HUES6 (cell line): ENCODE results near the gene MTCL1.

ENCODE experiments used
- H3K27ac ChIP-seq: 2 replicates; pipeline ENCODE4 v1.7.0; 2013; ENCODE audit warnings: low read depth, mild to moderate bottlenecking, low read length, inconsistent platforms
- H3K27me3 ChIP-seq: 2 replicates; pipeline ENCODE4 v1.6.1; 2013; ENCODE audit warnings: low read length; ENCODE audit not compliant: control insufficient read depth, insufficient read depth
- H3K36me3 ChIP-seq: 2 replicates; pipeline ENCODE4 v1.6.1; 2013; ENCODE audit warnings: low read length; ENCODE audit not compliant: control insufficient read depth, insufficient read depth
- H3K4me1 ChIP-seq: 2 replicates; pipeline ENCODE4 v1.6.1; 2013; ENCODE audit warnings: low read length; ENCODE audit not compliant: control insufficient read depth, insufficient read depth
- H3K4me3 ChIP-seq: 2 replicates; pipeline ENCODE4 v1.5.1; 2013; ENCODE audit warnings: low read depth, low read length
- H3K9ac ChIP-seq: one replicate; pipeline ENCODE4 v1.6.1; 2013; ENCODE audit warnings: mild to moderate bottlenecking, low read length
- H3K9me3 ChIP-seq: 2 replicates; pipeline ENCODE4 v1.6.1; 2013; ENCODE audit warnings: low read depth, low read length; ENCODE audit not compliant: control insufficient read depth, insufficient read depth

MTCL1 gene

DNA sequence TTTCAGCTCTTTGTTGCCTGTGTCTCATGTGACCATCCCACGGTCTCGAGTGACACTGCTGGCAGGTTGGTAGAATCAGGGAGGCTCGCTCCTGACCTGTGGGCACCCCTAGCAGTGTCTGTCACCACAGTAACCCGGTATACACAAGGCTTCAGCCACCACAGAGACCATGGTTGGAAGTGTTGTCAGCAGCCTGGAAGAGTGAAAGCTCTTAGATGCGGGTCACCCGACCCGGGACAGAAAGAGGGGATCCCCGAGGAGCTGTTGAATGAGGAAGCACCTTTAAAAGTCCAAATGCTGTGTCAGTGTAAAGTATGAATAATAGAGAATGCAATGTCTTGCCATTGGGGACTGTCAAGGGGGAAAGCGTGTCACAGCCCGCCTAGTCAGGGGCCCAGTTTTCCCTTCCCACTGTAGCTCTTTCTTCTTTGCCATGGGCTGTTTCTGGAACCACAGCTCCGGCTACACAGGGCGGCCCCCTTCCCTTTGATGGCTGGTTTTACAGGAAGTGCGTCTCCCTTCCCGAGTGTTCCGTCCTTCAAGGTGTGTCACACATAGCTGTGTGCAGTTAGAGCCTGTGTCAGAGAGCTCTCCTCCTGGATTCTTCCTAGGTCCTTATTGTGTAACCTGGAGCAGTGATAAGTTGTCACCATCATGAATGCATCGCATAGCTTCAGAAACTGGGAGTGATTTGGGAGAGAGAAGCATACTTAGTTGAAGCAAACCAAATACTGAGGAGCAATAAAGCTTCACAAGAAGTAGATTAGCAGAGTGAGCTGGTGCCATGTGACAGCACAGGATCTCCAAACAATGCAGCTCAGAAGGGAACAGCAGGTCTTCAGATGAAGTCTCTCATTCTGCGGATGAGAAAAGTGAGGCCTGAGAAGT is 81.4 kb downstream of the MTCL1 start:
- H3K36me3 ChIP-seq: peaks cover 63% of the 10 kb centered on the region

DNA sequence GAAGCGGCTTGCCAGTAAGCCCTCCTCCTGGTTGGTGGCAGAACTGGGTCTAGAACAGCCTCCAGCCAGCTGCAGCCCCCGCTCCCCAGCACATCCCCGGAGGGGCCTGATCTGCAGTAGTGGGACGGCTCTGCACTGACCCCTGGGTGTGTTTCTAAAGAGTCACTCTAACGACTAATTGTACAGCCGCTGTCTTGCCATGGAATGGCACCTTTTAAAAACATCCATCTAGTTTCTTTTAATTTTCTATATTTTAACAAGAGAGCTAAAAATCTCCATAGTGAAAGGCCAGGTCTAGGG is 82.0 kb downstream of the MTCL1 start:
- Histone ChIP-seq H3K4me1 (peaks cover 14% of the 10 kb centered on the region), H3K9me3 (no peaks in the 10 kb centered on the region), H3K4me3 (no peak overlapping the region), H3K27ac (no peak overlapping the region), H3K27me3 (no peaks in the 10 kb centered on the region), H3K36me3 (peaks cover 61% of the 10 kb centered on the region), H3K9ac (no peak overlapping the region)

More for the DNA sequence above, 81.4 kb downstream of the MTCL1 start:
- Histone ChIP-seq H3K4me3 (no peak overlapping the region), H3K27me3 (no peaks in the 10 kb centered on the region), H3K27ac (no peak overlapping the region), H3K4me1 (peaks cover 14% of the 10 kb centered on the region), H3K9me3 (no peaks in the 10 kb centered on the region), H3K9ac (no peak overlapping the region)

DNA sequence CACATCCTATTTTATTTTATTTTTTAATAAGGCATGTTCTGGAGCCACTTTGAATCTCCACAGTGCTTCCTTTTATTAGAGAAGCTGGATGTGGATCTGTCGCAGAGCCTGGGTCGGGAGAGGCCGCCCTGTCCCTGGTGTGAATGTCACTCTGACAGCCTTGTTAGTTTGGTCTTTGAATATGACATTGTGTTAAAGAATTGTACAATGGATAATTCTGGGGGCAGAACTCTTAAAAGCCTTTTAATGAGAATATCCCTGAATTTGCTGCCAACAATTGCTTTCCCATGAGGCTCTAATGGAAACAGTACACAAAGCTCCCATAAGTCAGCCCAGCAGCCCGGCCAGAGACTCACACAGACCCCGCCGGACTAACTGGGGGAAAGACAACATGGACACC is 82.4 kb downstream of the MTCL1 start:
- Histone ChIP-seq H3K36me3 (peaks cover 57% of the 10 kb centered on the region), H3K4me3 (no peak overlapping the region), H3K9ac (no peak overlapping the region), H3K4me1 (peaks cover 17% of the 10 kb centered on the region), H3K9me3 (no peaks in the 10 kb centered on the region), H3K27me3 (no peaks in the 10 kb centered on the region), H3K27ac (no peak overlapping the region)

DNA sequence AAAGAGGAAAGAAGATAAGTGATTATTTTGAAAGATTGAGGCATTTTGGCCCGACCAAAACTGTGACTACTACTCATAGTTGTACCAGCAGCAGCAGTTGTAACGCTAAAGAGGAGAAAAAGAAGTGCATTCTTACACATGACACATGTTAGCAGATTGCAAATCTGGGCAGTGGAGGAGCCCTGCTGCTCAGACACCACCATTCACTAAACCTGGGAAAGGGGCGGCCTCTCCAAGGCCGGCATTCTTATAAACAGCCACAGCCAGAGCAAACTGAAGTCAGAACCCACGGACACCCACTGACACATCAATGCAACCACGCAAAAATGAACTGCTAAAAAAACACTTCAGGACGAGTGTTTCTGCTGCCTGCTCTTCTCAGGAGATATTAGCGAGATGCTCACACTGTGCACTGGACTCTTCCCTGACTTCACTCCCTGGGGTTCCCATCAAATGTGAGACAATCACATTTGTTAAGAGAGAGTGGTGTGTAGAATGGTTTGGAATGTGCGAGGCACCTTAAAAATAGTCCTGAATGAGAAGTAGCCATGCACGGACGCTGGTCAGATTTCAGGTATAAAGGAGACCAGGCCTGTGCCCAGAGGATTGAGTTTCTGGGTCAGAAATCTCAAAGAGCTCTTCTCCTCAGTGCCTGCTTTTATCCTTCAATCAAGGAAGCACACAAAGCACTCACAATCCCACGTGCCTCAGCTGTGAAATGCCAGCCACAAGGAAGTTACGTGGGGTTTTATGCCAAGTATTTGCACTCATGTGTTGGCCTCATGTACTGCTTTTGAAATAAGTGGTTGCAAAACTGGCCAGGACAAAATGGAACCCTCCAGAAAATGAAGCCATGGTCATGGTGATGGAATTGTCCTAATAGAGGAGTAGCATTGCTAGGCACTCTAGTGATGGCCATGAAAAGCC is 83.4 kb downstream of the MTCL1 start:
- Histone ChIP-seq H3K4me3 (no peak overlapping the region), H3K9ac (no peak overlapping the region), H3K27me3 (no peaks in the 10 kb centered on the region), H3K4me1 (peaks cover 27% of the 10 kb centered on the region), H3K27ac (no peak overlapping the region), H3K9me3 (no peaks in the 10 kb centered on the region), H3K36me3 (peaks cover 54% of the 10 kb centered on the region)

DNA sequence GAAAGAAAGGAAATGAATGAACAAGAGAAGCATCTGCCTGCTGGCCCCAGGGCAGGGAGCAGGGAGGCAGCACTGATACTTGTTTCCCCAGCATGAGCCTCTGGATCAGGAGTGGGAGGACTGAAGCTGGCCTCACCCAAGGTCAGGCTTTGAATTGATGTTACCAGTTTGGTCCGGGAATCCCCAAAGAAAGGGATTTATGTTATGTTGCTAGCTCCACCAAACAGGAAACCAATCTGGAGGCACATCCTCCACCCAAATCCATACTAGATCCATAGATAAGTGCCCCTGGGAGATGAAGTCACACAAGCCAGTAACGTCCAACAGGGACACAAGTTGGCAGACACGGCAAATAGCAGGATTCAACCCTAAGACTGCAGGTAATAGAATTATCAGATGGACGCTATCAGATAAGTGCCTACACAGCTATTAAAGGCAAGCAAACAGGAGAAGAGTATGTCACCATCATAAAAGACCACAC is 85.9 kb downstream of the MTCL1 start:
- H3K9me3 ChIP-seq: no peaks in the 10 kb centered on the region
- no peak overlapping the region for H3K4me3 ChIP-seq
- no peaks in the 10 kb centered on the region for H3K27me3 ChIP-seq
- H3K36me3 ChIP-seq: peaks cover 36% of the 10 kb centered on the region
- no peak overlapping the region for H3K27ac ChIP-seq
- peaks cover 51% of the 10 kb centered on the region for H3K4me1 ChIP-seq
- H3K9ac ChIP-seq: no peak overlapping the region

DNA sequence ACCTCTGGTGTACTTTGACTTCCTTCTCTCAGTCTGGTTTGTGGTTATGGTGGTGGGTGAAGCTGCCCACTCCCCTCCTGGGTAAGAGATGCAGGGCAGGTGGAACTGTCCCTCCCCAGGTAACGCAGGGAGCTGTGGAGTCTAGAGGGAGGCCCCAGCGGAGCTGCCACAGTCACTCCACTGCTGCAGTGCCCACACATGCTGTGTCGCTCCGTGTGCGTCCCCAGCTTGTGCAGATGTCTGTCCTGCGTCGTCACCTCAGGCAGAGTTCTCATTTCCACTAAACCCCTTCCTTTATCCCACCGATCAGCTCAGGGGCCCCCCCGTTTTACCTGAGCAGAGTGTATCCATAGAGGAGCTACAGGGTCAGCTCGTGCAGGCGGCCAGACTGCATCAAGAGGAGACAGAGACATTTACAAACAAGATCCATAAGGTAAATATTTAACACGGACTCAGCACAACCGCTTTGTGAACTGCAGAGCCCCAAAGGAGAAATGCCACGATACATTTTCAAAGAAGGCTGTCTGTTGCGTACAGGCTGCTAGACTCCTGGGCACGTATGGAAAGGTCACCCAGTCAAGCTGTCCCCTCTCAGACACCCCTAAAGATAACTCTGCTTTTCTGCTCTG is 87.4 kb downstream of the MTCL1 start:
- H3K36me3 ChIP-seq: peaks cover 33% of the 10 kb centered on the region
- H3K4me1 ChIP-seq: peaks cover 46% of the 10 kb centered on the region
- H3K9me3 ChIP-seq: no peaks in the 10 kb centered on the region
- no peak overlapping the region for H3K4me3 ChIP-seq
- H3K27ac ChIP-seq: peak overlapping the region; percentile 32; the same call in 1 of the 2 replicates
- H3K27me3 ChIP-seq: no peaks in the 10 kb centered on the region
- no peak overlapping the region for H3K9ac ChIP-seq

DNA sequence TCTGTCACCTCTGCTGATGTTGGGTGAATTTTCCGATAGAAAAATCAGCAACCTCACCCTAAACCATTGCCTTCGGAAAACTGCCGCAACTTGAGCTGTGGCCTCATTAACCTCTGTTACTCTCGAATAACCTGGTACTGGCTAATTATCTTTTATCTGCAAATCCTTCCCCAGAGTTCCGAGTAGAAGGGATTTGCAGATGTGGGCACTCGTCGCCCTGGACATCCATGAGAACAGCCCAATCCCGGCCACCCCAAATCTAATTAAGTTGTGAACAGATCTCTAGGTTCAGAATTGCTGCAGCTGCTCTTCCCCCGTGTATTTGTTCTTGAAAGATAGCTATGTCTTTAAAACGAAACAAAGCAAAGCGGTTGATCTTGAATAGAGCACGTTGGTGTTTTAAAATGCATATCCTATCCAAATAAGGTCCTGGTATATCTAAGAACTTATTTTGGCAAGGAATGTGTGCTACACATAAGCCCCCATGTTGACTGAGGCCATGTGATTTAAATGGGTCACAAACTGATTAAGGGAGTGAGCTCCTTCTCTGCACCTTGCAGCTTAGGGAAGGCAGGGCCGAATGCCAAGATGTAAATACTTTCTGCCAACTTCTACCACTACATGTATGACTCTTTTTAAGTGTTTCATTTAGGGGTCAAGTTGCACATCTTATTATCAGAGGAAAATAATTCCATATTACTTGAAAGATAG is 88.2 kb downstream of the MTCL1 start:
- peaks cover 33% of the 10 kb centered on the region for H3K36me3 ChIP-seq
- H3K27ac ChIP-seq: peak overlapping the region; percentile 32; the same call in 1 of the 2 replicates

DNA sequence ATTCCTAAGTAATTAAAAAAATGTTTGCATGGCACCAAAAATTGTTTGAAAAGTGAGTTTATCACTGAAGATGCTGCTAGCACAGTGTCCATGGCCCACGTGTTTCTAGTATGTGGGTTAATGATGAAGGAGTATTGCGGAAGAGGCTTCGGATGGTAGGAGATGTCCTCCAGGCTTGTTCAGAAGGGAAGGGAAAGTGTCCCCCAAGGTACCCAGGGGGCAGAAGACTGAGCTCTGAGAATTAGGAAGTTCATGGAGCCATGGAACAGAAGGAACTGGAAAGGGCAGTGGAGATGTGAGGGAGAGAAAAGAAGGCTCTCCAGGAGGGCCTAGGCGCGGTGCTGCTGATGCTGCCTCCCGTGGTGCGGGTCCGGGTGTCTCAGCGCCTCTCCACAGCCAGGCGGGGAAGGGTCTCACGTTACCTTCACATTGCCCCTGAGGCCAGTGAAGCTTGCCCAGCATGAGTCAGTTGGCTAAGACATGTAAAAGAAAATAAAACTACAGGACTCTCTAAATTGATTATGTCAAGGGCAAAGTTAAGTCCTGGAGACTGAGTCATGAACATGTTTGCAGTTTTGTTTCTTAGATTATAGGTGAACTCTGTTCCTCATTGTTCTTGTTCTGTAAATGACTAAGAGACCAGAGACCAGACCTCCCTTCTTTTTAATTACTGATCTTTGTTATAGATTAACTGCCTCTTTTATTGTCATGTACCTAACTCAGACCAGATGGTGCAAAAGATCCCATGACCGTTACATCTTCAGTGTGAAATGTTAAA is 89.0 kb downstream of the MTCL1 start:
- Histone ChIP-seq H3K4me1 (peaks cover 46% of the 10 kb centered on the region), H3K36me3 (peaks cover 32% of the 10 kb centered on the region), H3K27me3 (no peaks in the 10 kb centered on the region), H3K9me3 (no peaks in the 10 kb centered on the region), H3K27ac (no peak overlapping the region), H3K4me3 (no peak overlapping the region), H3K9ac (no peak overlapping the region)

More for the DNA sequence above, 88.2 kb downstream of the MTCL1 start:
- Histone ChIP-seq H3K4me1 (peaks cover 46% of the 10 kb centered on the region), H3K4me3 (no peak overlapping the region), H3K9ac (no peak overlapping the region), H3K9me3 (no peaks in the 10 kb centered on the region), H3K27me3 (no peaks in the 10 kb centered on the region)

DNA sequence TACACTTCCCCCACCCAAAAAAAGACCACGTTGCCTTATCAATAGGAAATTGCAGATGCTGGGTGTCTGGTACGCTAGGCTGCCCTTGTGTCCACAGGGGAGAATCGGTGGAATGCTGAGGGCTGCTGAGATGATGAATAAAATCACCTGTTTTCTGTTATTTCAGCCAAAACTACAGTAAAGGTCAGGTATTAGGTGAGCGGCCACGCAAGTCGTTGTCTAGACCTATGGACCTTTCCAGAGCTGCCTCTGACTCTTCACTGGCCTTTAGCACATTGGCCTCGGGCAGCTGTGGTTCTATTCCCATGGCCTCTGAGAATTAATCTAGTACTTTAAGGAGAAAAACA is 89.6 kb downstream of the MTCL1 start:
- no peak overlapping the region for H3K4me3 ChIP-seq
- peaks cover 37% of the 10 kb centered on the region for H3K36me3 ChIP-seq
- 0 out of 2 replicates have a peak overlapping the region, but pooled peaks have one; percentile 25 for H3K27ac ChIP-seq
- peaks cover 51% of the 10 kb centered on the region for H3K4me1 ChIP-seq
- no peak overlapping the region for H3K9ac ChIP-seq
- no peaks in the 10 kb centered on the region for H3K9me3 ChIP-seq
- H3K27me3 ChIP-seq: no peaks in the 10 kb centered on the region
